ENCODE data around the gene KBTBD12.

Gene KBTBD12

DNA sequence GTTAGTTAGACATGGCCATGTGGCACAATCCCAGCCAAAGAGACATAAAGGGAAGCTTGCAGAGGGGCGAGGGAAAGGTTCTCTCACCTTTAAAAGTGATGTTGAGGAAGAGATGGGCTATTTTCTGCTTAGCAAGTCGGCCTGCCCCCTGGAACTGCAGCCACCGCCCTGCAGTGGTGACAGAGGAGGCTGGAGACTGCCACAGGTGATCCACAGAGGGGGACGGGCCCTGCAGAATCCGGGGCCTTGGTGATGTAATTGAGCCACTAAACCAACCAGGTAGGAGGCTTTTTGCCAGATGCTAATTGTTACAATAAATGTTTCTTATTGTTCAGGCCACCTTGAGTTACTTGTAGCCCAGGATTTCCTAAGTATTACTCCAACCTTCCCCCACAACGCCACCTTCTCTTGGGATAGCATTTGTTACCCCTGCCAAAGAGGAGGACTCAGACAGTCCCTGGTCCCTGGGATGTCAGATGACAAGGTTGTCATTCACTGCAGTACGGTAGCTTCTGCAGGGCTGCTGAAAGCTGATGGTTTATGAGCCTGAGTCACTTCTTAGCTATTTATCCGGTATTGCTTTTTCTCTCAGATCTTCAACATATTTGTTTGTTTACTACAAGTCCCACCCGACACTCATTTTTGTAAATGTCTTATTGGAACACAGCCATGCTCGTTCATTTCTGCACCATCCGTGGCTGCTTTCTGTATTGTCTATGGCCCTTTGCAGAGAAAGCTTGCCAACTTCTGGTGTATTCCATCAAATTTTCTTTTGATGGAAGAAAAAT, 73.9 kb downstream of the KBTBD12 start:
- Histone ChIP-seq H3K18ac (ENCODE audit: low read length) (no peak overlapping the region), H3K4me1 (ENCODE audit: control insufficient read depth, low read depth, low read length) (no peaks in the 10 kb centered on the region), H3K9ac (ENCODE audit: low read length) (no peak overlapping the region), H3K79me1 (ENCODE audit: low read length) (no peaks in the 10 kb centered on the region), H3K27ac (ENCODE audit: low read depth, low read length) (no peak overlapping the region), H3K36me3 (ENCODE audit: control insufficient read depth, insufficient read depth, low read length) (no peaks in the 10 kb centered on the region), H3K79me2 (ENCODE audit: control insufficient read depth, insufficient read depth, low read length) (no peaks in the 10 kb centered on the region), H3K27me3 (ENCODE audit: insufficient read depth, low read length, poor library complexity) (no peaks in the 10 kb centered on the region), H2BK120ac (ENCODE audit: low read depth, low read length) (no peak overlapping the region), H4K5ac (ENCODE audit: low read length) (no peak overlapping the region), H4K8ac (ENCODE audit: low read depth, low read length) (no peak overlapping the region), H3K56ac (ENCODE audit: low read length) (no peak overlapping the region), H2BK5ac (ENCODE audit: low read length) (no peak overlapping the region), H3K23ac (ENCODE audit: low read length) (no peak overlapping the region), H3K4ac (ENCODE audit: low read depth, low read length) (no peak overlapping the region), H3K4me2 (ENCODE audit: low read length) (no peak overlapping the region), H2BK15ac (replicated peaks; ENCODE audit: low read depth) (no peak overlapping the region), H3K4me3 (ENCODE audit: low read length) (no peak overlapping the region), H2AK5ac (ENCODE audit: low read length) (no peak overlapping the region)
- DNase-seq: no peak
- no CpG with 5 or more reads among the region's 11 CpGs for WGBS (ENCODE audit: extremely low coverage, insufficient coverage, low lambda C conversion rate)

DNA sequence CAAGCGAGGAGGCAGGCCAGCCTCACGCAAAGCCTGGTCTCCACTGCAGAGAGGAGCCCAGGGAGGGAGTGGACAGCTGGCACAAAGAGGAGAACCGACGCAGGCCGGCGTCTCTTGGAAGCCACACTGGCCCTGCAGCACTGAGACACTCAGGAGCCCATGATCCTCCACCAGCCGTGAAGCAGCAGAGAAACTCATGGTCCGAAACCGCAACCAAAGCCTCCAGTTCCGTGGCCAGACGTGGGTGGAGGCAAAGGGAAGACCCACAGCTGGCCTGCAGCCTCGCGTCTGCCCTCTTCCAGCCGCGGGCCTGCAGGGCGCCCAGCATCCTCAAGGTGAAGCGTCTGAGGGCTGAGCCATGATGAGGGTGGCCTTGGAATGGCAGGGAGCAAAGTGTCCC, 75.0 kb downstream of the KBTBD12 start:
- no peak overlapping the region for H3K9ac ChIP-seq (ENCODE audit: low read length)
- no peak overlapping the region for H3K4me3 ChIP-seq (ENCODE audit: low read length)
- no peaks in the 10 kb centered on the region for H3K79me1 ChIP-seq (ENCODE audit: low read length)
- H4K5ac ChIP-seq (ENCODE audit: low read length): no peak overlapping the region
- no peak overlapping the region for H3K27ac ChIP-seq (ENCODE audit: low read depth, low read length)
- no peak overlapping the region for H2BK5ac ChIP-seq (ENCODE audit: low read length)
- H2BK15ac ChIP-seq (replicated peaks; ENCODE audit: low read depth): no peak overlapping the region
- WGBS (ENCODE audit: extremely low coverage, insufficient coverage, low lambda C conversion rate): no CpG with 5 or more reads among the region's 17 CpGs
- H3K79me2 ChIP-seq (ENCODE audit: control insufficient read depth, insufficient read depth, low read length): no peaks in the 10 kb centered on the region
- no peak overlapping the region for H4K8ac ChIP-seq (ENCODE audit: low read depth, low read length)
- H2AK5ac ChIP-seq (ENCODE audit: low read length): no peak overlapping the region
- H3K4me2 ChIP-seq (ENCODE audit: low read length): no peak overlapping the region
- H3K4ac ChIP-seq (ENCODE audit: low read depth, low read length): no peak overlapping the region
- H3K4me1 ChIP-seq (ENCODE audit: control insufficient read depth, low read depth, low read length): no peaks in the 10 kb centered on the region
- H3K23ac ChIP-seq (ENCODE audit: low read length): no peak overlapping the region
- no peak overlapping the region for H2BK120ac ChIP-seq (ENCODE audit: low read depth, low read length)
- H3K56ac ChIP-seq (ENCODE audit: low read length): no peak overlapping the region
- no peak overlapping the region for H3K18ac ChIP-seq (ENCODE audit: low read length)
- no peaks in the 10 kb centered on the region for H3K27me3 ChIP-seq (ENCODE audit: insufficient read depth, low read length, poor library complexity)
- no peaks in the 10 kb centered on the region for H3K36me3 ChIP-seq (ENCODE audit: control insufficient read depth, insufficient read depth, low read length)
- DNase-seq: no peak

DNA sequence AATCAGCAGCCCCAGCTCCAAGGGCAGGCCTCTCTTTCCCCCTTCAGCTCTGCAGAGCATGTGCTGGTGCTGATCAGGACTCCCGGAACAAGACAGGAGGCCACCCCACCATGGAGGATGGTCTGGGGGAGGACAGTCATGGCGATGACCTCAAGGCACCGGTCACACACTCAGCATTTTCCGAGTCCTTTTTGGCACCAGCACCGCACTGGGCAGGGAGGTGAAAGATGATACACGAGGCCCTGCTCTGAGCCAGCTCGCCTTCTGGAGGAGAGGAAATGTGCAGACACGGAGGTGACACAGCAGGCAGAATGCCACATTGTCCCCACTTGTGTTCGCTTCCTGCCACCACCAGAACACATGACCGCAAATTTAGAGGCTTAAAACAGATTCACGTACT, 75.4 kb downstream of the KBTBD12 start:
- Histone ChIP-seq H3K27ac (ENCODE audit: low read depth, low read length) (no peak overlapping the region), H4K8ac (ENCODE audit: low read depth, low read length) (no peak overlapping the region), H3K4me3 (ENCODE audit: low read length) (no peak overlapping the region), H3K18ac (ENCODE audit: low read length) (no peak overlapping the region), H2BK5ac (ENCODE audit: low read length) (no peak overlapping the region), H3K4me1 (ENCODE audit: control insufficient read depth, low read depth, low read length) (no peaks in the 10 kb centered on the region), H3K9ac (ENCODE audit: low read length) (no peak overlapping the region), H3K23ac (ENCODE audit: low read length) (no peak overlapping the region), H2BK15ac (replicated peaks; ENCODE audit: low read depth) (no peak overlapping the region), H3K27me3 (ENCODE audit: insufficient read depth, low read length, poor library complexity) (no peaks in the 10 kb centered on the region), H3K79me1 (ENCODE audit: low read length) (no peaks in the 10 kb centered on the region), H3K56ac (ENCODE audit: low read length) (no peak overlapping the region), H4K5ac (ENCODE audit: low read length) (no peak overlapping the region), H3K4ac (ENCODE audit: low read depth, low read length) (no peak overlapping the region), H3K79me2 (ENCODE audit: control insufficient read depth, insufficient read depth, low read length) (no peaks in the 10 kb centered on the region), H3K4me2 (ENCODE audit: low read length) (no peak overlapping the region), H2BK120ac (ENCODE audit: low read depth, low read length) (no peak overlapping the region), H2AK5ac (ENCODE audit: low read length) (no peak overlapping the region), H3K36me3 (ENCODE audit: control insufficient read depth, insufficient read depth, low read length) (no peaks in the 10 kb centered on the region)
- no CpG with 5 or more reads among the region's 11 CpGs for WGBS (ENCODE audit: extremely low coverage, insufficient coverage, low lambda C conversion rate)
- no peak for DNase-seq

DNA sequence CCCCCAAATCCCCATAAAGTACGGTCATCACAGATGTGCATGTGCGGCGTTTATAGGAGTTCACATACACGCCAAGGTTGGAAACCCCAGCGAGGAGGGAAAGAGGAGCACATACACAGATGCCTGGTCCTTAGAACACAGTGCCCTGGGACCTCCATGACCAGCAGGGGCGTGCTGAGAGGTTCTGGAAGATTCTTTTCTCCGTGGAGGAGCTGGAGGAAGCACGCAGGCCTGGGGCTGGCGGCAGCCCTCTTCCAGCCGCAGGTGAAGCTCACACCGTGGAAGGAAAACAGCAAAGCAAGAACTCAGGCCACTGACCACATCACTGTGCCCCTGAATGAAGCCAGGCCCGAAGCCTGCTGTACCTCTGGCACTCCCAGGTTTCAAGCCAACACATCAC, 76.2 kb downstream of the KBTBD12 start:
- Histone ChIP-seq H3K27ac (ENCODE audit: low read depth, low read length) (no peak overlapping the region), H3K4me1 (ENCODE audit: control insufficient read depth, low read depth, low read length) (no peaks in the 10 kb centered on the region), H3K79me2 (ENCODE audit: control insufficient read depth, insufficient read depth, low read length) (no peaks in the 10 kb centered on the region), H3K9ac (ENCODE audit: low read length) (no peak overlapping the region), H2BK15ac (replicated peaks; ENCODE audit: low read depth) (no peak overlapping the region), H2BK5ac (ENCODE audit: low read length) (no peak overlapping the region), H2AK5ac (ENCODE audit: low read length) (no peak overlapping the region), H4K5ac (ENCODE audit: low read length) (no peak overlapping the region), H3K4ac (ENCODE audit: low read depth, low read length) (no peak overlapping the region), H3K4me2 (ENCODE audit: low read length) (no peak overlapping the region), H3K23ac (ENCODE audit: low read length) (no peak overlapping the region), H3K36me3 (ENCODE audit: control insufficient read depth, insufficient read depth, low read length) (no peaks in the 10 kb centered on the region), H3K79me1 (ENCODE audit: low read length) (no peaks in the 10 kb centered on the region), H3K18ac (ENCODE audit: low read length) (no peak overlapping the region), H4K8ac (ENCODE audit: low read depth, low read length) (no peak overlapping the region), H3K56ac (ENCODE audit: low read length) (no peak overlapping the region), H3K4me3 (ENCODE audit: low read length) (no peak overlapping the region), H3K27me3 (ENCODE audit: insufficient read depth, low read length, poor library complexity) (no peaks in the 10 kb centered on the region), H2BK120ac (ENCODE audit: low read depth, low read length) (no peak overlapping the region)
- no peak for DNase-seq
- WGBS (ENCODE audit: extremely low coverage, insufficient coverage, low lambda C conversion rate): no CpG with 5 or more reads among the region's 12 CpGs

DNA sequence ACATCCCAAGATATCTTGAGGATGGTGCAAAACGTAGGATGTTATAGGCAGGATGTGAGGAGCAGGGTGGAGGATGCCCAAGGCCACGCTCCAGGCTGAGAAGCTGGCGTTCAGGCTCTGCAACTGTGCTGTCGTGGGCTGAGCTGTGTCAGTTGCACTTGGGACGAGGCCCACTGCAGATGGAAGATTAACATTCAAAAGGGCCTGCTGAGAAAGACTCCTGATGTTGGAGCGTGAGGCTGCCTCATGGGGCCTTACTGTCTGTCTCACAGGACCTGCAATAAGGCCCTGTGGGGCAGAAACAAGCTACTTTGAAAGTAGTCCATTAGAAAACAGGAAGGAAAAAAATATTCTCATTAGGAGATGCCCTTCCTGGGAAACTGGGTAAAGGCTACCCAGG, 76.6 kb downstream of the KBTBD12 start:
- H3K27ac ChIP-seq (ENCODE audit: low read depth, low read length): no peak overlapping the region
- WGBS (ENCODE audit: extremely low coverage, insufficient coverage, low lambda C conversion rate): no CpG with 5 or more reads among the region's 6 CpGs

DNA sequence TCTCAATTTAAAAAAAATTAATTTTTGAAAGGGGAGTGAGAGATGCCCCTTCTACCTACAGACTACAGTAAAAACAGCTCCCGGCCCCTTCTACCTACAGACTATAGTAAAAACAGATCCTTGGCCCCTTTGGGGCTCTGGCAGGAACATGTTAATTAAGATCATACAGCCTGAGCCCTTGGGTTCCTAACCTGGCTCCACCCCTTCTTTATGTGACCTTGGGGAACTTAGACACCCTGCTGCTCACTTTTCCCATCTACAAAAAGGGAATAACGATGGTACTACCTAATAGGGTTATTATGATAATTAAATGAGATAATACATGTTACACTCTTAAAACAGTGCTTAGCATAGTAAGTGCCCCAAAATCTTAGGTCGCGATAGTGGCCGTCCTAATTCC, 77.1 kb downstream of the KBTBD12 start:
- Histone ChIP-seq H4K8ac (ENCODE audit: low read depth, low read length) (no peak overlapping the region), H3K18ac (ENCODE audit: low read length) (no peak overlapping the region), H4K5ac (ENCODE audit: low read length) (no peak overlapping the region), H3K79me2 (ENCODE audit: control insufficient read depth, insufficient read depth, low read length) (no peaks in the 10 kb centered on the region), H2BK5ac (ENCODE audit: low read length) (no peak overlapping the region), H3K9ac (ENCODE audit: low read length) (no peak overlapping the region), H3K4ac (ENCODE audit: low read depth, low read length) (no peak overlapping the region), H2BK120ac (ENCODE audit: low read depth, low read length) (no peak overlapping the region), H3K27ac (ENCODE audit: low read depth, low read length) (no peak overlapping the region), H3K4me1 (ENCODE audit: control insufficient read depth, low read depth, low read length) (no peaks in the 10 kb centered on the region), H3K4me3 (ENCODE audit: low read length) (no peak overlapping the region), H3K56ac (ENCODE audit: low read length) (no peak overlapping the region), H3K36me3 (ENCODE audit: control insufficient read depth, insufficient read depth, low read length) (no peaks in the 10 kb centered on the region), H2BK15ac (replicated peaks; ENCODE audit: low read depth) (no peak overlapping the region), H3K4me2 (ENCODE audit: low read length) (no peak overlapping the region), H3K27me3 (ENCODE audit: insufficient read depth, low read length, poor library complexity) (no peaks in the 10 kb centered on the region), H3K79me1 (ENCODE audit: low read length) (no peaks in the 10 kb centered on the region), H3K23ac (ENCODE audit: low read length) (no peak overlapping the region), H2AK5ac (ENCODE audit: low read length) (no peak overlapping the region)
- no CpG with 5 or more reads among the region's 5 CpGs for WGBS (ENCODE audit: extremely low coverage, insufficient coverage, low lambda C conversion rate)
- no peak for DNase-seq

More for the DNA sequence above, 76.6 kb downstream of the KBTBD12 start:
- no peak overlapping the region for H2BK5ac ChIP-seq (ENCODE audit: low read length)
- no peak overlapping the region for H4K8ac ChIP-seq (ENCODE audit: low read depth, low read length)
- no peak overlapping the region for H3K23ac ChIP-seq (ENCODE audit: low read length)
- H2BK120ac ChIP-seq (ENCODE audit: low read depth, low read length): no peak overlapping the region
- DNase-seq: no peak
- no peaks in the 10 kb centered on the region for H3K4me1 ChIP-seq (ENCODE audit: control insufficient read depth, low read depth, low read length)
- H3K4me3 ChIP-seq (ENCODE audit: low read length): no peak overlapping the region
- no peak overlapping the region for H3K9ac ChIP-seq (ENCODE audit: low read length)
- no peaks in the 10 kb centered on the region for H3K36me3 ChIP-seq (ENCODE audit: control insufficient read depth, insufficient read depth, low read length)
- no peaks in the 10 kb centered on the region for H3K79me2 ChIP-seq (ENCODE audit: control insufficient read depth, insufficient read depth, low read length)
- H2AK5ac ChIP-seq (ENCODE audit: low read length): no peak overlapping the region
- H3K27me3 ChIP-seq (ENCODE audit: insufficient read depth, low read length, poor library complexity): no peaks in the 10 kb centered on the region
- no peak overlapping the region for H3K56ac ChIP-seq (ENCODE audit: low read length)
- no peak overlapping the region for H3K18ac ChIP-seq (ENCODE audit: low read length)
- no peak overlapping the region for H3K4me2 ChIP-seq (ENCODE audit: low read length)
- H2BK15ac ChIP-seq (replicated peaks; ENCODE audit: low read depth): no peak overlapping the region
- H4K5ac ChIP-seq (ENCODE audit: low read length): no peak overlapping the region
- H3K79me1 ChIP-seq (ENCODE audit: low read length): no peaks in the 10 kb centered on the region
- no peak overlapping the region for H3K4ac ChIP-seq (ENCODE audit: low read depth, low read length)

Measured in mesendoderm (in vitro differentiated cells).